Activated CD8-positive, alpha-beta memory T cell treated with anti-CD3 and anti-CD28 coated beads, Interleukin-2, amount 50 U/mL, for 1 hour (primary cell): ENCODE results near the gene SLC37A3.
"Not testable (repeated sequence)": the region's sequence is repeated elsewhere in the genome, so short reads cannot be mapped to it uniquely, and the experiment has no call there.

ENCODE experiments used
- DNase-seq: peaks from one replicate; pipeline ENCODE4 v3.0.0-alpha.2; 2020; ENCODE audit errors: extremely low read depth

Gene SLC37A3

GRCh38 chr7:140397784-140398750, at the start of gene SLC37A3:
TSS of gene SLC37A3 (minus strand) at chr7:140398530. CDS start at chr7:140382526, 16,004 bp downstream.
- DNase-seq, result peak; percentile 35

- no peak for DNase-seq
These were observed 49.5 kb upstream of the SLC37A3 start for GRCh38 chr7:140447841-140448240.

GRCh38 chr7:140446467-140446866, 48.1 kb upstream of the SLC37A3 start:
- no peak for DNase-seq

- no peak for DNase-seq
These were observed 43.2 kb upstream of the SLC37A3 start for GRCh38 chr7:140441519-140441918.

GRCh38 chr7:140440593-140440992, 42.3 kb upstream of the SLC37A3 start:
- no peak for DNase-seq

- no peak for DNase-seq
These were observed 41.0 kb upstream of the SLC37A3 start for GRCh38 chr7:140439359-140439758.

GRCh38 chr7:140435252-140435895, 37.0 kb upstream of the SLC37A3 start:
- DNase-seq, result no peak

- no peak for DNase-seq
These were observed 35.1 kb upstream of the SLC37A3 start for GRCh38 chr7:140433396-140433795.

- DNase-seq, result no peak
These were observed 27.8 kb upstream of the SLC37A3 start for GRCh38 chr7:140426130-140426529.

- DNase-seq, result no peak
These were observed 27.4 kb upstream of the SLC37A3 start for GRCh38 chr7:140425718-140426117.

GRCh38 chr7:140423501-140423900, 25.2 kb upstream of the SLC37A3 start:
- DNase-seq, result no peak

- DNase-seq, result no peak
These were observed 23.2 kb upstream of the SLC37A3 start for GRCh38 chr7:140421521-140421920.

- DNase-seq, result no peak
These were observed 20.3 kb upstream of the SLC37A3 start for GRCh38 chr7:140418653-140419052.

- not testable (repeated sequence) for DNase-seq
These were observed 19.8 kb upstream of the SLC37A3 start for GRCh38 chr7:140418156-140418472.

- no peak for DNase-seq
These were observed 19.3 kb upstream of the SLC37A3 start for GRCh38 chr7:140417456-140418155.

- no peak for DNase-seq
These were observed 18.2 kb upstream of the SLC37A3 start for GRCh38 chr7:140416560-140416959.

GRCh38 chr7:140415816-140416215, 17.5 kb upstream of the SLC37A3 start:
- not testable (repeated sequence) for DNase-seq

GRCh38 chr7:140415361-140415760, 17.0 kb upstream of the SLC37A3 start:
- no peak for DNase-seq

GRCh38 chr7:140404565-140405065, 6.3 kb upstream of the SLC37A3 start:
- DNase-seq, result no peak

GRCh38 chr7:140403878-140404564, 5.7 kb upstream of the SLC37A3 start, which contains the start of gene RAB19:
TSS of gene RAB19 (plus strand) at chr7:140404058. CDS start at chr7:140407647, 3,589 bp downstream.
- no peak for DNase-seq

GRCh38 chr7:140402178-140402835, 4.0 kb upstream of the SLC37A3 start:
- no peak for DNase-seq
